ENCODE data around the gene GIPC1. TPM values are rescaled to one million over a fixed set of nuclear protein-coding genes. Genes with fewer than 3 reads are reported as not detected.
"Not testable (repeated sequence)": the region's sequence is repeated elsewhere in the genome, so short reads cannot be mapped to it uniquely, and the experiment has no call there.

Gene GIPC1
- total and polyA plus RNA-seq, 5 experiments from 2014 or later, result 19.9 to 35.0 (median 32.2) TPM

GRCh38 chr19:14504575-14504974 lies 8.6 kb upstream of the GIPC1 start:
- not testable (repeated sequence) for H3K27me3 Mint-ChIP-seq, ATAC-seq, H3K9me3 Mint-ChIP-seq, DNase-seq, H3K36me3 Mint-ChIP-seq
- Mint-ChIP-seq H3K27ac (peak overlapping the region in 9 of 10 donors; percentile 24 to 99 (median 90)), H3K4me1 (peaks cover 21 to 66% (median 56%) of the 10 kb centered on the region in 4 donors), H3K4me3 (peak overlapping the region in 2 of 10 donors; percentile 10 to 15)
- POLR2A ChIA-PET, result interaction anchor here (0.6 to 8.8 kb wide), 10 partner anchors 9 to 778 kb away, joined by 3 to 609 read pairs (median 6); partner anchors contain the start of genes DNAJB1, GIPC1 and TECR

GRCh38 chr19:14503285-14503684 lies 7.4 kb upstream of the GIPC1 start:
- H3K4me1 Mint-ChIP-seq, result peaks cover 21 to 54% (median 47%) of the 10 kb centered on the region in 4 donors
- H3K36me3 Mint-ChIP-seq, result no peaks in the 10 kb centered on the region
- H3K27ac Mint-ChIP-seq, result peak overlapping the region in 7 of 10 donors; percentile 48 to 99 (median 77)
- no peaks in the 10 kb centered on the region for H3K9me3 Mint-ChIP-seq
- no peaks in the 10 kb centered on the region for H3K27me3 Mint-ChIP-seq
- ATAC-seq (no peak), DNase-seq (no peak)
- POLR2A ChIA-PET, result interaction anchor here (0.5 to 8.8 kb wide), 4 partner anchors 17 to 143 kb away, joined by 4 to 609 read pairs (median 76); partner anchors contain the start of genes DNAJB1 and TECR
- no peak overlapping the region for H3K4me3 Mint-ChIP-seq

DNA sequence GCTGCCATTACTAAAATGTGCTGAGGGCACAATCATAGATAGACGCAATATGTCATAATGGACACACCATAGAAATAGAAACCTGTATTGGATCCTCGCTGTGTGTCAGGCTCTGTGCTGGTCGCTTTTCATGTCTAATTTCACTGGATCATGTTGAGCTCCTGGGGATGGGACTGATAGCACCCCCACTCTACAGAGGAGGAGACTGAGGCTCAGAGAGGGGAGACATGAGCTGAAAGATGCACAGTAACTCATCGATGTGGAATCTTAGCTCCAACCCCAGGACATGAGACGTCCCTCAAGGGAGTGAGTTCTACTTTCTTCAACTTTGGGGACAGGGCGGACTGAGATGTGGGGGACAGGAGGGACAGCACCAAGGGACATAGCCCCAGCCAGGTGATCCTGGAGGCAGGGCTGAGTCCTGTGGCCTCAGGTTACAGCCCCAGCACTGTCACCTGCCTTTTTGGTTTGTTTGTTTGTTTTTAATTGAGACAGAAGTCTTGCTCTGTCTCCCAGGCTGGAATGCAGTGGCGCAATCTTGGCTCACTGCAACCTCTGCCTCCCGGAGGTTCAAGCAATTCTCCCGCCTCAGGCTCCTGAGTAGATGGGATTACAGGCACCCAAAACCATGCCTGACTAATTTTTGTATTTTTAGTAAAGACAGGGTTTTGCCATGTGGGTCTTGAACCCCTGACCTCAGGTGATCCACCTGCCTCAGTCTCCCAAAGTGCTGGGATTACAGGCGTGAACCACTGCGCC lies 6.6 kb upstream of the GIPC1 start:
- POLR2A ChIA-PET, result interaction anchor here (0.9 to 1.2 kb wide), 2 partner anchors 11 to 16 kb away, joined by 4 to 7 read pairs; partner anchors contain the start of gene DNAJB1
- Mint-ChIP-seq H3K27me3 (no peaks in the 10 kb centered on the region), H3K4me1 (peaks cover 19 to 47% (median 41%) of the 10 kb centered on the region in 4 donors), H3K4me3 (peak overlapping the region in 1 of 10 donors; percentile 3), H3K9me3 (no peaks in the 10 kb centered on the region), H3K27ac (peak overlapping the region in 3 of 10 donors; percentile 37 to 65 (median 65)), H3K36me3 (no peaks in the 10 kb centered on the region)
- DNase-seq, result no peak
- no peak for ATAC-seq

GRCh38 chr19:14497228-14497921 lies 1.4 kb upstream of the GIPC1 start:
- ATAC-seq (no peak), DNase-seq (no peak)
- Mint-ChIP-seq H3K9me3 (no peaks in the 10 kb centered on the region), H3K36me3 (peaks cover 0 to 7% (median 0%) of the 10 kb centered on the region in 3 donors), H3K27me3 (no peaks in the 10 kb centered on the region), H3K27ac (peak overlapping the region in 8 of 10 donors; percentile 69 to 91 (median 86)), H3K4me3 (peak overlapping the region; percentile 56 to 88 (median 81)), H3K4me1 (peaks cover 12 to 37% (median 25%) of the 10 kb centered on the region in 4 donors)
- POLR2A ChIA-PET, result interaction anchor here (0.6 to 5.5 kb wide), 10 partner anchors 9 to 380 kb away, joined by 3 to 89 read pairs (median 8); partner anchors contain the start of genes DNAJB1, PRKACA and TECR

GRCh38 chr19:14496834-14497227 lies 904 bp upstream of the GIPC1 start:
- DNase-seq (no peak), ATAC-seq (no peak)
- peak overlapping the region in 9 of 10 donors; percentile 79 to 91 (median 87) for H3K27ac Mint-ChIP-seq
- H3K27me3 Mint-ChIP-seq, result no peaks in the 10 kb centered on the region
- H3K4me3 Mint-ChIP-seq, result peak overlapping the region; percentile 56 to 88 (median 81)
- POLR2A ChIA-PET, result interaction anchor here (0.6 to 5.5 kb wide), 13 partner anchors 9 to 379 kb away, joined by 3 to 89 read pairs (median 6); partner anchors contain the start of genes ASF1B, DNAJB1, PRKACA and TECR
- H3K36me3 Mint-ChIP-seq, result peaks cover 0 to 9% (median 0%) of the 10 kb centered on the region in 3 donors
- peaks cover 11 to 34% (median 25%) of the 10 kb centered on the region in 4 donors for H3K4me1 Mint-ChIP-seq
- no peaks in the 10 kb centered on the region for H3K9me3 Mint-ChIP-seq

DNA sequence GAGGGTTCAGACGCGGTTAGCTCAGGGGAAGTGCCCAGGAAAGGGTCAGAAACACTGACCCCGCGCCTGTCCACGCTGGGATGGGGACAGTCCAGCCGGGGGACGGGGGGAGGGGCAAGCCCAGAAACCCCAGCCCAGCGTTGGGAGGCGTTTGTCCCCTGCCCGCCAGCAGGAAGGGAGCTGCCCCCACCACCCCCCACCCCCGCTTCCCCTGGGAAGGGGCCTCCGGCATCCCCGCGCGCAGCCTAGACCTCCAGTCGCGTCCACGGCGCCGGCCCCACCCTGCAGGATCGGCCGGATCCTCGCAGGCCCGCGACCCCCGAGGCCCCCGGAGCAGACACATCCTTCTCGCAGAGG lies 277 bp downstream of the GIPC1 start:
- H3K4me1 Mint-ChIP-seq, result peaks cover 13 to 34% (median 25%) of the 10 kb centered on the region in 4 donors
- ATAC-seq (no peak), DNase-seq (no peak)
- peak overlapping the region; percentile 57 to 91 (median 87) for H3K27ac Mint-ChIP-seq
- POLR2A ChIA-PET, result interaction anchor here (0.5 to 5.5 kb wide), 16 partner anchors 9 to 1779 kb away, joined by 3 to 89 read pairs (median 6); partner anchors contain the start of genes ASF1B, DNAJB1, NDUFB7 and TECR
- no peaks in the 10 kb centered on the region for H3K9me3 Mint-ChIP-seq
- H3K4me3 Mint-ChIP-seq, result peak overlapping the region; percentile 77 to 91 (median 84)
- H3K36me3 Mint-ChIP-seq, result peaks cover 0 to 16% (median 0%) of the 10 kb centered on the region in 3 donors
- no peaks in the 10 kb centered on the region for H3K27me3 Mint-ChIP-seq

- no peaks in the 10 kb centered on the region for H3K27me3 Mint-ChIP-seq
- POLR2A ChIA-PET, result interaction anchor here (0.5 to 5.5 kb wide), 17 partner anchors 8 to 1780 kb away, joined by 3 to 89 read pairs (median 5); partner anchors contain the start of genes ASF1B, DNAJB1, NDUFB7 and TECR
- no peak for DNase-seq
- H3K4me1 Mint-ChIP-seq, result peaks cover 13 to 34% (median 25%) of the 10 kb centered on the region in 4 donors
- no peak for ATAC-seq
- peaks cover 0 to 22% (median 0%) of the 10 kb centered on the region in 3 donors for H3K36me3 Mint-ChIP-seq
- peak overlapping the region; percentile 77 to 91 (median 85) for H3K4me3 Mint-ChIP-seq
- no peaks in the 10 kb centered on the region for H3K9me3 Mint-ChIP-seq
- H3K27ac Mint-ChIP-seq, result peak overlapping the region; percentile 57 to 91 (median 87)
Observed at GRCh38 chr19:14494910-14495671, 836 bp downstream of the GIPC1 start.

DNA sequence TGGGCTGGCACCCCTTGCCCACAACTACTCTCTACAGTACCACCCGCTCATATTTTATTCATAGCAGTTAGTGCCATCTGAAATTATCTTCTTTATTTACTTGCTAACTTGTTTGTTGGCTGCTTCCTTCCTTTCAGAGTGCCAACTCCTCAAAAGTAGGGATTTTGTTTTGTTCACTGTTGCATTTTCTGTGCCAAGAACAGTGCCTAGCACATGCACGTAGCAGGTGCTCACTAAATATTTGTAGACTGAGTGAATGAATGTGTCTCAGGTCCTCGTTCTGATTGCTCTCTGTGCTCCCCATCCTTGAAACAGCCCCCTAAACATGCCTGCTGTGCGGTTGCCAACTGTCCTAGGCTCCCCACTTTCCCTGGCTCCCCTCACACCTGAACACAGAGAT lies 1.5 kb downstream of the GIPC1 start:
- Mint-ChIP-seq H3K27me3 (no peaks in the 10 kb centered on the region), H3K27ac (peak overlapping the region; percentile 57 to 91 (median 85)), H3K4me3 (peak overlapping the region; percentile 63 to 91 (median 78)), H3K36me3 (peaks cover 0 to 28% (median 4%) of the 10 kb centered on the region in 3 donors), H3K4me1 (peaks cover 13 to 34% (median 25%) of the 10 kb centered on the region in 4 donors), H3K9me3 (no peaks in the 10 kb centered on the region)
- ATAC-seq, result no peak
- DNase-seq, result no peak
- POLR2A ChIA-PET, result interaction anchor here (0.8 to 5.5 kb wide), 7 partner anchors 11 to 139 kb away, joined by 3 to 89 read pairs (median 14); partner anchors contain the start of genes DNAJB1 and TECR

DNA sequence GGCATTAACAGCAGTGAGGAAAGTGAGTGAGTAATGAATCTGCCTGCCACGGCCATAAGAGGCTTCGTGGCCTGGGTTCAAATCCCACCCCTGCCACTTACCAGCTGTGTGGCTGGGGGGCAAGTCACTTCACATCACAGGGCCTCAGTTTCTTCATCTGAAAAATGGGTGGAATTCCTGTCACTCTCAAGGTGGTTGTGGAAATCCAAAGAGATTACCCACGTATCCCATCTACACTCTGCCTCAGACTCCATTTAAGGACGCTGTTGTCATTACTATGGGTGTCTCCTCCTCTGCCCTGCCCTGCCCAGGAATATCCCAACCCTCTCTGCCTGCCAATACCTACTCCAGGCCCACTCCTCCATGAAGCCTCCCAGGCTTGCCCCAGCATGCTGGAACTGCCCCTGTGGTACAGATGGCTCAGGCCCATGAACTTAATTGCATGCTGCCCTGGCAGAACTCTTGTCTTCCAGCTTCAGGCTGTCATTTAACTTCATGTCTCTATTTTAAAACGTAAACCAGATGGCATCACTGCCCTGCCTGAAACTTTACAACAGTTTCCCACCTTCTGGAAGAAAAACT lies 3.1 kb downstream of the GIPC1 start:
- Mint-ChIP-seq H3K36me3 (peaks cover 0 to 32% (median 9%) of the 10 kb centered on the region in 3 donors), H3K27me3 (no peaks in the 10 kb centered on the region), H3K4me3 (no peak overlapping the region), H3K4me1 (peaks cover 13 to 34% (median 25%) of the 10 kb centered on the region in 4 donors), H3K9me3 (no peaks in the 10 kb centered on the region), H3K27ac (peak overlapping the region in 9 of 10 donors; percentile 16 to 90 (median 55))
- DNase-seq (no peak), ATAC-seq (no peak)
- POLR2A ChIA-PET, result interaction anchor here (0.7 kb wide), 1 partner anchor 12 kb away, joined by 4 read pairs; no protein-coding TSS in a partner anchor

DNA sequence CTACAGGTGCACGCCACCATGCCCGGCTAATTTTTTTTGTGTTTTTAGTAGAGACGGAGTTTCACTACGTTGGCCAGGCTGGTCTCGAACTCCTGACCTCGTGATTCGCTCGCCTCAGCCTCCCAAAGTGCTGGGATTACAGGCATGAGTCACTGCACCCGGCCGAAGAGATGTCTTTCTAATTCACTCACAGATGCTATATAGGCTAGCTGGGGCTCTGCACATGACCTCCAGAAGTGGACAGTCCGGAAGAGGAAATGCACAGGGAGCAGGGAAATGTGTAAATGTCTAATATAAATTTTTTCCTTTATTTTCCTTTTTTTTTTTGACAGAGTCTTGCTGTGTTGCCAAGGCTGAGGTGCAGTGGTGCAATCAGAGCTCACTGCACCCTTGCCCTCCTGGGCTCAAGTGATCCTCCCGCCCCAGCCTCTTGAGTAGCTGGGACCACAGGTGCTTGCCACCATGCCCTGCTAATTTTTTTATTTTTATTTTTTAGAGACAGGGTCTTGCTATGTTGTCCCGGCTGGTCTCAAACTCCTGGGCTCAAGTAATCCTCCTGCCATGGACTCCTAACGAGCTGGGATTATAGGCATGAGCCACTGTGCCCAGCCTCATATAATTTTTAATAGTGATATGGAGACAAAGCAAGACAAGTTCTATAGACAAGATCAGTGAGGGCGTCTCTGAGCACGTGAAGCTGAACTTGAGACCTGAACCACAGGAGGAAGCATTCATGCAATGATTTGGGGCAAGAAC lies 8.4 kb downstream of the GIPC1 start:
- DNase-seq (no peak), ATAC-seq (no peak)
- Mint-ChIP-seq H3K4me1 (peaks cover 6 to 11% (median 10%) of the 10 kb centered on the region in 4 donors), H3K4me3 (no peak overlapping the region), H3K27me3 (no peaks in the 10 kb centered on the region), H3K36me3 (peaks cover 0 to 35% (median 9%) of the 10 kb centered on the region in 3 donors), H3K27ac (peak overlapping the region in 1 of 10 donors; percentile 53), H3K9me3 (no peaks in the 10 kb centered on the region)
- POLR2A ChIA-PET, result interaction anchor here (0.6 to 1.7 kb wide), 5 partner anchors 9 to 350 kb away, joined by 3 to 10 read pairs (median 3); partner anchors contain the start of genes GIPC1 and PKN1

Data from naive thymus-derived CD8-positive, alpha-beta T cell (primary cell).